ENCODE results near the gene GPR55.

GPR55 gene

GRCh38 chr2:230908092-230908594 is 16.9 kb downstream of the GPR55 start:
- intact Hi-C loops (cut with DNase I): no loop called here
- DNase-seq: peak in 13 of 42 donors; percentile 3 to 34 (median 8)

GRCh38 chr2:230907361-230908091 is 17.5 kb downstream of the GPR55 start:
- DNase-seq: peak in 13 of 42 donors; percentile 1 to 38 (median 8)
- intact Hi-C loops (cut with DNase I): no loop called here

GRCh38 chr2:230906471-230907230 is 18.4 kb downstream of the GPR55 start:
- intact Hi-C loops (cut with DNase I): no loop called here
- DNase-seq: peak in 15 of 42 donors; percentile 3 to 36 (median 7)

GRCh38 chr2:230905448-230906421 is 19.3 kb downstream of the GPR55 start:
- DNase-seq: peak in 37 of 42 donors; percentile 0 to 79 (median 53)

GRCh38 chr2:230904856-230905447 is 20.1 kb downstream of the GPR55 start:
- intact Hi-C loops (cut with DNase I): no loop called here
- DNase-seq: peak in 9 of 42 donors; percentile 5 to 40 (median 18)

More at GRCh38 chr2:230905448-230906421, 19.3 kb downstream of the GPR55 start:
- intact Hi-C loops (cut with DNase I): no loop called here

- peak in 16 of 42 donors; percentile 5 to 42 (median 10) for DNase-seq
- intact Hi-C loops (cut with DNase I): loop anchor here (2.0 kb wide), 1 partner anchor 83 kb away; no protein-coding TSS in a partner anchor
Measured at GRCh38 chr2:230903231-230904150, 21.6 kb downstream of the GPR55 start.

GRCh38 chr2:230902180-230902899 is 22.7 kb downstream of the GPR55 start:
- intact Hi-C loops (cut with DNase I): loop anchor here (2.0 kb wide), 1 partner anchor 84 kb away; no protein-coding TSS in a partner anchor
- DNase-seq: peak in 33 of 42 donors; percentile 41 to 81 (median 57)

- intact Hi-C loops (cut with DNase I): no loop called here
- DNase-seq: peak in 16 of 42 donors; percentile 2 to 28 (median 12)
Measured at GRCh38 chr2:230901006-230901405, 24.0 kb downstream of the GPR55 start.

GRCh38 chr2:230900336-230900995 is 24.6 kb downstream of the GPR55 start:
- peak in 18 of 42 donors; percentile 2 to 33 (median 12) for DNase-seq
- intact Hi-C loops (cut with DNase I): no loop called here

GRCh38 chr2:230899786-230900185 is 25.3 kb downstream of the GPR55 start:
- DNase-seq: peak in 36 of 42 donors; percentile 16 to 79 (median 56)
- intact Hi-C loops (cut with DNase I): no loop called here

- peak in 41 of 42 donors; percentile 33 to 90 (median 63) for DNase-seq
- intact Hi-C loops (cut with DNase I): no loop called here
Measured at GRCh38 chr2:230899287-230899686, 25.8 kb downstream of the GPR55 start.

- intact Hi-C loops (cut with DNase I): no loop called here
- DNase-seq: peak in 19 of 42 donors; percentile 3 to 42 (median 14)
Measured at GRCh38 chr2:230898713-230899091, 26.3 kb downstream of the GPR55 start.

GRCh38 chr2:230898016-230898712 is 26.9 kb downstream of the GPR55 start:
- intact Hi-C loops (cut with DNase I): no loop called here
- peak in 19 of 42 donors; percentile 1 to 40 (median 11) for DNase-seq

GRCh38 chr2:230896346-230897115 is 28.5 kb downstream of the GPR55 start:
- intact Hi-C loops (cut with DNase I): no loop called here
- peak in 19 of 42 donors; percentile 1 to 33 (median 11) for DNase-seq

Data from head of caudate nucleus (tissue), 42 donors.